GM23338 (cell line): ENCODE results near the gene CLGN. TPM values are rescaled to one million over a fixed set of nuclear protein-coding genes. Genes with fewer than 3 reads are reported as not detected.

Experiments
- ATAC-seq: fragments of 200-7000 bp; cut with Tn5 transposase; 3 replicates; pipeline ENCODE4 v1.9.1; 2020
- DNase-seq: peaks from one replicate; pipeline ENCODE4 v3.0.0-alpha.2; 2015; ENCODE audit warnings: low spot score
- H2AFZ ChIP-seq: fragments of 200-600 bp; sonication (generic); 2 replicates; pipeline ENCODE4 v1.8.0; 2016; ENCODE audit warnings: antibody characterized with exemption, mild to moderate bottlenecking, moderate library complexity
- H3F3A ChIP-seq: fragments of 200-600 bp; sonication (generic); replicated peaks from 2 replicates; pipeline ENCODE4 v1.8.0; 2017; ENCODE audit warnings: antibody characterized with exemption, mixed run types, low read depth
- H3K27ac ChIP-seq: fragments of 200-600 bp; sonication (generic); 2 replicates; pipeline ENCODE4 v1.6.1; 2016; ENCODE audit warnings: low read depth
- H3K27me3 ChIP-seq: fragments of 200-600 bp; sonication (generic); 2 replicates; pipeline ENCODE4 v1.8.0; 2016; ENCODE audit warnings: mild to moderate bottlenecking, mixed run types, moderate library complexity; ENCODE audit not compliant: insufficient read depth
- H3K36me3 ChIP-seq: fragments of 200-600 bp; sonication (generic); 2 replicates; pipeline ENCODE4 v1.8.0; 2016; ENCODE audit warnings: mild to moderate bottlenecking; ENCODE audit not compliant: insufficient read depth
- H3K4me1 ChIP-seq: fragments of 200-600 bp; sonication (generic); 2 replicates; pipeline ENCODE4 v1.8.0; 2016; ENCODE audit warnings: mild to moderate bottlenecking, moderate library complexity; ENCODE audit not compliant: insufficient read depth
- H3K4me2 ChIP-seq: fragments of 200-600 bp; sonication (generic); 2 replicates; pipeline ENCODE4 v1.7.1; 2017; ENCODE audit warnings: mixed run types
- H3K4me3 ChIP-seq: fragments of 200-600 bp; sonication (generic); 2 replicates; pipeline ENCODE4 v1.6.1; 2016; ENCODE audit warnings: mixed run types
- H3K79me2 ChIP-seq: fragments of 200-600 bp; sonication (generic); replicated peaks from 2 replicates; pipeline ENCODE4 v1.8.0; 2017; ENCODE audit warnings: mild to moderate bottlenecking; ENCODE audit not compliant: insufficient read depth
- H3K9me2 ChIP-seq: fragments of 200-600 bp; sonication (generic); 2 replicates; pipeline ENCODE4 v1.8.0; 2017; ENCODE audit not compliant: insufficient read depth
- H4K20me1 ChIP-seq: fragments of 200-600 bp; sonication (generic); replicated peaks from 2 replicates; pipeline ENCODE4 v1.8.0; 2017; ENCODE audit warnings: mild to moderate bottlenecking; ENCODE audit not compliant: insufficient read depth
- H3K27ac Mint-ChIP-seq: 2 replicates; pipeline ENCODE4 v1.8.0; 2020; ENCODE audit warnings: inconsistent platforms, mild to moderate bottlenecking, moderate library complexity, mixed read lengths
- H3K27me3 Mint-ChIP-seq: 3 replicates; pipeline ENCODE4 v1.8.0; 2022; ENCODE audit warnings: low read depth, mild to moderate bottlenecking, moderate library complexity, mixed read lengths, inconsistent platforms; ENCODE audit not compliant: insufficient read depth, poor library complexity
- H3K36me3 Mint-ChIP-seq: 3 replicates; pipeline ENCODE4 v1.8.0; 2021; ENCODE audit warnings: low read depth, mild to moderate bottlenecking, inconsistent platforms, moderate library complexity, mixed read lengths
- H3K4me1 Mint-ChIP-seq: 3 replicates; pipeline ENCODE4 v1.8.0; 2020; ENCODE audit warnings: mild to moderate bottlenecking, inconsistent platforms, mixed read lengths
- H3K4me3 Mint-ChIP-seq: 3 replicates; pipeline ENCODE4 v1.8.0; 2021; ENCODE audit warnings: moderate library complexity, mild to moderate bottlenecking, inconsistent platforms, mixed read lengths
- H3K9me3 Mint-ChIP-seq: 3 replicates; pipeline ENCODE4 v1.8.0; 2020; ENCODE audit warnings: moderate library complexity, mild to moderate bottlenecking, inconsistent platforms, mixed read lengths
- CREB1 ChIP-seq: fragments of 250-450 bp; sonication (Bioruptor Pico); IDR thresholded peaks from 2 replicates; pipeline ENCODE4 v1.5.0; 2020; ENCODE audit warnings: low read depth, mild to moderate bottlenecking, moderate library complexity
- ETS1 ChIP-seq: IDR thresholded peaks from 2 replicates; pipeline ENCODE4 v1.6.1; 2016; ENCODE audit warnings: antibody characterized with exemption
- EZH2 ChIP-seq: fragments of 200-600 bp; sonication (generic); IDR thresholded peaks from one replicate; pipeline ENCODE4 v1.8.0; 2017; ENCODE audit warnings: antibody characterized with exemption, mild to moderate bottlenecking, low read depth; ENCODE audit not compliant: unreplicated experiment
- EZH2phosphoT487 ChIP-seq: fragments of 200-600 bp; sonication (generic); IDR thresholded peaks from one replicate; pipeline ENCODE4 v1.8.1; 2018; ENCODE audit warnings: antibody characterized with exemption; ENCODE audit not compliant: unreplicated experiment
- NANOG ChIP-seq: IDR thresholded peaks from 2 replicates; pipeline ENCODE4 v1.6.1; 2016; ENCODE audit warnings: antibody characterized with exemption, borderline replicate concordance
- POLR2AphosphoS5 ChIP-seq: IDR thresholded peaks from 2 replicates; pipeline ENCODE4 v1.6.1; 2016; ENCODE audit warnings: antibody characterized with exemption, low read depth
- REST ChIP-seq: IDR thresholded peaks from one replicate; pipeline ENCODE4 v1.6.1; 2018; ENCODE audit warnings: antibody characterized with exemption; ENCODE audit not compliant: unreplicated experiment
- STAT1 ChIP-seq: IDR thresholded peaks from one replicate; pipeline ENCODE4 v1.6.1; 2016; ENCODE audit warnings: antibody characterized with exemption; ENCODE audit not compliant: unreplicated experiment
- ZNF114 ChIP-seq: fragments of 250-450 bp; sonication (Bioruptor Pico); IDR thresholded peaks from 2 replicates; pipeline ENCODE4 v1.5.0; 2020; ENCODE audit warnings: mild to moderate bottlenecking, moderate library complexity
- ZNF331 ChIP-seq: fragments of 250-450 bp; sonication (Bioruptor Pico); IDR thresholded peaks from 2 replicates; pipeline ENCODE4 v1.5.0; 2020; ENCODE audit warnings: low read depth, mild to moderate bottlenecking, moderate library complexity
- polyA plus RNA-seq: library from polyadenylated mRNA; unstranded; fragments of >200 nt; fragmentation: Nextera tagmentation; extraction: Ambion mirVana; gene quantifications from 2 replicates; pipeline ENCODE4 v1.2.1, GENCODE V29; 2016
- total RNA-seq: library from RNA; depleted of rRNA; stranded (reverse); fragments of >200 nt; shearing (Covaris generic); gene quantifications from 2 replicates; pipeline ENCODE4 v1.2.3, GENCODE V29; 2014; rRNA removed

The CLGN gene
- total and polyA plus RNA-seq, 2 experiments from 2014 or later: 4.0 to 5.2 TPM

- TF ChIP-seq ZNF114 (CRISPR knock-in tag): no peak
- no peak for TF ChIP-seq POLR2AphosphoS5
- TF ChIP-seq ZNF331: no peak
- TF ChIP-seq EZH2phosphoT487: no peak
- no peak for TF ChIP-seq STAT1
- TF ChIP-seq EZH2: no peak
- TF ChIP-seq ETS1: no peak
- no peak for TF ChIP-seq CREB1 (CRISPR knock-in tag)
- TF ChIP-seq REST: no peak
- TF ChIP-seq NANOG: no peak
These were observed 84.1 kb downstream of the CLGN start (continued) for GRCh38 chr4:140343303-140343702.

GRCh38 chr4:140342620-140343019, 84.8 kb downstream of the CLGN start:
- DNase-seq: no peak
- H3K27ac Mint-ChIP-seq: no peak overlapping the region
- peaks cover 25% of the 10 kb centered on the region for H3K4me1 Mint-ChIP-seq
- no peaks in the 10 kb centered on the region for H3K9me2 ChIP-seq
- no peak for ATAC-seq
- H3K36me3 ChIP-seq: no peaks in the 10 kb centered on the region
- peaks cover 5% of the 10 kb centered on the region for H3K4me1 ChIP-seq
- H3K4me3 Mint-ChIP-seq: no peak overlapping the region
- no peak for TF ChIP-seq ZNF114 (CRISPR knock-in tag)
- no peaks in the 10 kb centered on the region for H3K36me3 Mint-ChIP-seq
- no peak overlapping the region for H3K27ac ChIP-seq
- H3K27me3 Mint-ChIP-seq: peaks cover 6% of the 10 kb centered on the region
- H3F3A ChIP-seq: no peaks in the 10 kb centered on the region
- peaks cover 3% of the 10 kb centered on the region; the same call in 1 of the 3 replicates for H3K9me3 Mint-ChIP-seq
- no peaks in the 10 kb centered on the region for H3K27me3 ChIP-seq
- H2AFZ ChIP-seq: no peak overlapping the region
- H3K4me2 ChIP-seq: no peak overlapping the region
- H4K20me1 ChIP-seq: no peaks in the 10 kb centered on the region
- H3K79me2 ChIP-seq: no peaks in the 10 kb centered on the region
- no peak overlapping the region for H3K4me3 ChIP-seq

Other genes with a start within 250 kb of the CLGN start
- 47.2 and 57.3 TPM in 2 replicates for gene SCOC, start 54.0 kb downstream of the CLGN start, total RNA-seq
- 52.8 and 59.5 TPM in 2 replicates for gene SCOC, start 54.0 kb downstream of the CLGN start, polyA plus RNA-seq
- gene MGAT4D, start 70.6 kb upstream of the CLGN start, total RNA-seq: not detected in 2 replicates
- gene MGAT4D, start 70.6 kb upstream of the CLGN start, polyA plus RNA-seq: not detected in 2 replicates
- 22.7 and 28.9 TPM in 2 replicates for gene ELMOD2, start 96.5 kb upstream of the CLGN start, total RNA-seq
- 11.9 and 17.9 TPM in 2 replicates for gene ELMOD2, start 96.5 kb upstream of the CLGN start, polyA plus RNA-seq
- 0.21 TPM in 1 of 2 replicates, not detected in the other for gene UCP1, start 141.3 kb upstream of the CLGN start, total RNA-seq
- 0.40 TPM in 1 of 2 replicates, not detected in the other for gene UCP1, start 141.3 kb upstream of the CLGN start, polyA plus RNA-seq